SK-N-MC (cell line): ENCODE results near the gene HCFC1R1.

ENCODE experiments used
- DNase-seq: peaks from one replicate; pipeline ENCODE4 v3.0.0-alpha.2; 2011; ENCODE audit warnings: low read depth, low spot score
- H3K27ac ChIP-seq: fragments of 200-600 bp; sonication (generic); 2 replicates; pipeline ENCODE4 v1.5.1; 2016; ENCODE audit warnings: mixed run types
- H3K36me3 ChIP-seq: fragments of 200-600 bp; sonication (generic); 2 replicates; pipeline ENCODE4 v1.6.1; 2017; ENCODE audit warnings: antibody characterized with exemption, low read length, mixed read lengths; ENCODE audit not compliant: insufficient read depth
- H3K4me3 ChIP-seq: fragments of 200-600 bp; sonication (generic); 2 replicates; pipeline ENCODE4 v1.5.1; 2016
- H3K9ac ChIP-seq: fragments of 200-600 bp; sonication (generic); 2 replicates; pipeline ENCODE4 v1.8.0; 2017; ENCODE audit warnings: mixed run types, mixed read lengths; ENCODE audit not compliant: insufficient read length
- H3K9me3 ChIP-seq: fragments of 200-600 bp; sonication (generic); 2 replicates; pipeline ENCODE4 v1.6.1; 2017; ENCODE audit warnings: low read depth, mild to moderate bottlenecking, antibody characterized with exemption, low read length, moderate library complexity, mixed read lengths
- EZH2 ChIP-seq: fragments of 200-600 bp; sonication (generic); IDR thresholded peaks from one replicate; pipeline ENCODE4 v1.6.1; 2017; ENCODE audit warnings: antibody characterized with exemption
- FOXP2 ChIP-seq: optimal IDR thresholded peaks from 2 replicates; pipeline ENCODE3; 2011; ENCODE audit warnings: mild to moderate bottlenecking, moderate library complexity; ENCODE audit not compliant: insufficient read depth; ENCODE audit errors: extremely low read length, control extremely low read depth
- POLR2AphosphoS5 ChIP-seq: IDR thresholded peaks from 2 replicates; pipeline ENCODE4 v1.6.1; 2012; ENCODE audit warnings: mild to moderate bottlenecking, low read depth, low read length, borderline replicate concordance

Gene HCFC1R1

GRCh38 chr16:3019594-3020246, 4.0 kb downstream of the HCFC1R1 start:
- no peak overlapping the region for H3K27ac ChIP-seq
- H3K36me3 ChIP-seq, result no peaks in the 10 kb centered on the region
- TF ChIP-seq EZH2 (no peak), FOXP2 (no peak), POLR2AphosphoS5 (no peak; the same call in 1 of the 2 replicates)
- H3K9ac ChIP-seq, result no peak overlapping the region
- no peaks in the 10 kb centered on the region for H3K9me3 ChIP-seq
- H3K4me3 ChIP-seq, result peak overlapping the region; percentile 83
- no peak for DNase-seq

DNA sequence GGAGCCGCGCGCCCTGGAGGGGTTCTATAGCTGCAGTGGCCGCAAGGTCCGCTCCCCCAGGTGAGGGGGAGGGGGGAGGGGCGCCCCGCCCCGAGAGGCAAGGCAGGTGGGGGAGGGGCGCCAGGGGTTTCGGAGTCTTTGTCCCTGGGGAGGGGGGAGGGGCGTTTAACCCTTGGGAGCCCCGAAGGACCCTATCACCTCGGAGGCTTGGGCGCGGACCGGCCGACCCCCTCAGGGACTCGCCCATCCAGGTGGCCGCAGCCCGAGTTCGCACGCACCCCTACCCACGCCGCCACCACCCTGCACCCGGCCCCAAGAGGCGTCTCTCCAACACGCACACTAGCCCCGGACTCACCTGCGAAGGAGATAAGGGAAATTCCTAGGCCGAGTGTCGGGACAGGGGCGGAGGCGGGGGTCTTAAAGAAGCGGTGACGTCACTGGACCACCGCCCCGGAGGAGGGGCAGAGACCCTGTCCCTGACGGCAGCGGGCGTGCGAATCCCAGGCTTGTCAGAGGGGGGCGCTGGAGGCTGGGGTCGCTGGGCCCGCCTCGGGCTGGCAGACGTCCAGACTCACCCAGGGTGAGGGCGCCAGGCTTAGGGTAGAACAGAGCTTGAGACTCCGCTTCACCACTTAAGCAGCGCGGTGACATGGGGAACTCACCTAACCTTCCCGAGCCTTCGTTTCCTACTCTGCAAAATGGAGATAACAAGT, 5.8 kb downstream of the HCFC1R1 start, which contains the start of gene CLDN6:
TSS of gene CLDN6 (minus strand) at position 390 of the 713 bp plus-strand sequence. CDS start 2,162 bp downstream, outside the sequence.
- TF ChIP-seq FOXP2 (no peak), EZH2 (no peak), POLR2AphosphoS5 (no peak)
- Histone ChIP-seq H3K9ac (no peak within 1 kb of the TSS), H3K9me3 (no peaks in the 10 kb centered on the region), H3K4me3 (0 out of 2 replicates have a peak within 1 kb of the TSS, but pooled peaks have one; percentile 25), H3K27ac (no peak within 1 kb of the TSS), H3K36me3 (no peaks in the 10 kb centered on the region)
- DNase-seq, result no peak

DNA sequence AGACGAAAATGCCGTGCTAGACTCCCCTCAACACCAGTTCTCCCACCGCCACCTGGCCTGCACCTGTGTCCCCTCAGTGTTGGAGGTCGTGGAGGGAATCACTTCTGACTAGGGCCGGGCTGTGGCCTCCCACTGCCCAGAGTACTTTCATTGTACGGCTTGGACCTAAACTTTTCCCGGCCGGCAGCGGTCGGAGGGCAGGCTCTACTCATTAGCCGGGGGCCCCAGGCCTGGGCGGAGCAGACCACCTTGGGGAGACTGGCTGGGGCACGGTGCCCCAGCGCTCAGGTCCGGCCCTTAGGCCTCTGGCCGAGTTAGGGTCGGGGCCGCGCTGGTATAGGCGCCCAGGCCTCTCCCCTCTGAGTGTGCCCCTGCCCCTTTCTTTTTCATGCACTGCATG, 6.4 kb downstream of the HCFC1R1 start:
- Histone ChIP-seq H3K27ac (no peak overlapping the region), H3K4me3 (no peak overlapping the region), H3K36me3 (no peaks in the 10 kb centered on the region), H3K9me3 (no peaks in the 10 kb centered on the region), H3K9ac (no peak overlapping the region)
- no peak for TF ChIP-seq EZH2
- no peak for TF ChIP-seq POLR2AphosphoS5
- TF ChIP-seq FOXP2, result no peak
- no peak for DNase-seq

- no peak for DNase-seq
- no peak overlapping the region for H3K9ac ChIP-seq
- H3K36me3 ChIP-seq, result no peaks in the 10 kb centered on the region
- no peaks in the 10 kb centered on the region for H3K9me3 ChIP-seq
- no peak overlapping the region for H3K27ac ChIP-seq
- H3K4me3 ChIP-seq, result no peak overlapping the region
- TF ChIP-seq FOXP2, result no peak
- no peak for TF ChIP-seq POLR2AphosphoS5
Measured at GRCh38 chr16:3015865-3016521, 7.7 kb downstream of the HCFC1R1 start.

- no peak overlapping the region for H3K4me3 ChIP-seq
- DNase-seq, result no peak
- TF ChIP-seq EZH2 (no peak), POLR2AphosphoS5 (no peak), FOXP2 (no peak)
- H3K9ac ChIP-seq, result no peak overlapping the region
- no peak overlapping the region for H3K27ac ChIP-seq
- H3K9me3 ChIP-seq, result no peaks in the 10 kb centered on the region
- H3K36me3 ChIP-seq, result no peaks in the 10 kb centered on the region
Measured at GRCh38 chr16:3014971-3015370, 8.8 kb downstream of the HCFC1R1 start.

DNA sequence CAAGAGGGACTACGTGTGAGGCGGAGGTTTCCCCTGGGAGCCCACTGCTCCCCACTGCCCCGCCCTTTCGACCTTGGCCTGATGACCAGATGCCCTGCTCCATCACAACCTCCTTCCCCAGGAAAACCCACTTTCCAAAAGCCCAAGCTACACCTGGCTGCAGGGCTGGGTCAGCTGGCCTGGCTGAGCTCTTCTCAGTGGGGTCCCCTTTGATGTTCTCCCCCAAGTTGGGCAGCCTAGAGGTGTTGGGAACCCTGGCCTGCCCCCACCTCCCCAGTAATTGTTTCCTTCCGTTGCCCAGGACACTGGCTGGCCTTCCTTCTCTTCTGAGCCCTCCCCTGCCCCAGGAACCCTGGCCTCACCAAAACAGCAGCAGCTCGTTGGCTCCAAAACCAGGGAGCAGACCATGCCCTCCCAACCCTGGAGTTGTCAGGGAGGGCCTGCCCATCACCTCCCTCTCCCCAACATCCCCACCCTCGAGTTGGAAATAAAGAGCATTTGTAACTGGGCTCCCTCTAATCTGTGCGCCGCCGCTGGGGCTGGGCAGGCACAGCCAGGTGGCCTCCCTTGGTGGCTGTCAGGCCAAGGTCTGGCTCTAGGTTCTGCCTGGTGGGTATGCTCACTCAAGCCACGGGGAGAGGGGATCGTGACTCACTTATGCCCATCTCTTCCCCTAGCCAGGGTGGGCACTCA, 9.6 kb downstream of the HCFC1R1 start:
- Histone ChIP-seq H3K9me3 (no peaks in the 10 kb centered on the region), H3K27ac (no peak overlapping the region), H3K36me3 (no peaks in the 10 kb centered on the region), H3K4me3 (no peak overlapping the region), H3K9ac (no peak overlapping the region)
- TF ChIP-seq POLR2AphosphoS5 (no peak), FOXP2 (no peak), EZH2 (no peak)
- no peak for DNase-seq

- H3K4me3 ChIP-seq, result no peak overlapping the region
- no peak overlapping the region for H3K9ac ChIP-seq
- DNase-seq, result no peak
Measured at GRCh38 chr16:3013491-3013951, 10.2 kb downstream of the HCFC1R1 start.

GRCh38 chr16:3012828-3013420, 10.8 kb downstream of the HCFC1R1 start, which contains the start of gene CLDN9:
CLDN9 (plus strand) TSS chr16:3012923; CDS start chr16:3013363, 440 bp downstream.
- TF ChIP-seq FOXP2, result no peak
- no peak for TF ChIP-seq POLR2AphosphoS5
- no peak for TF ChIP-seq EZH2
- H3K27ac ChIP-seq, result no peak within 1 kb of the TSS
- H3K4me3 ChIP-seq, result no peak within 1 kb of the TSS
- DNase-seq, result no peak
- H3K9ac ChIP-seq, result no peak within 1 kb of the TSS
- no peaks in the 10 kb centered on the region for H3K36me3 ChIP-seq
- H3K9me3 ChIP-seq, result no peaks in the 10 kb centered on the region

More at GRCh38 chr16:3013491-3013951, 10.2 kb downstream of the HCFC1R1 start:
- Histone ChIP-seq H3K27ac (no peak overlapping the region), H3K36me3 (no peaks in the 10 kb centered on the region), H3K9me3 (no peaks in the 10 kb centered on the region)
- no peak for TF ChIP-seq EZH2
